Neuron (in vitro differentiated cells): Measurements from ENCODE around the gene MFSD2A.

ENCODE experiments used
- H2AFZ ChIP-seq: one replicate; pipeline ENCODE4 v1.6.1; 2013; ENCODE audit warnings: low read depth, mild to moderate bottlenecking, inconsistent platforms, low read length, moderate library complexity
- H3K27me3 ChIP-seq: one replicate; pipeline ENCODE4 v1.6.1; 2013; ENCODE audit warnings: low read length; ENCODE audit not compliant: insufficient read depth
- H3K36me3 ChIP-seq: one replicate; pipeline ENCODE4 v1.6.1; 2013; ENCODE audit warnings: low read length; ENCODE audit not compliant: insufficient read depth
- H3K4me1 ChIP-seq: one replicate; pipeline ENCODE4 v1.6.1; 2013; ENCODE audit warnings: low read length; ENCODE audit not compliant: insufficient read depth
- H3K4me3 ChIP-seq: 2 replicates; pipeline ENCODE4 v1.5.1; 2013; ENCODE audit warnings: mild to moderate bottlenecking, low read length, moderate library complexity
- H3K9me3 ChIP-seq: one replicate; pipeline ENCODE4 v1.6.1; 2013; ENCODE audit warnings: low read length

The MFSD2A gene

DNA sequence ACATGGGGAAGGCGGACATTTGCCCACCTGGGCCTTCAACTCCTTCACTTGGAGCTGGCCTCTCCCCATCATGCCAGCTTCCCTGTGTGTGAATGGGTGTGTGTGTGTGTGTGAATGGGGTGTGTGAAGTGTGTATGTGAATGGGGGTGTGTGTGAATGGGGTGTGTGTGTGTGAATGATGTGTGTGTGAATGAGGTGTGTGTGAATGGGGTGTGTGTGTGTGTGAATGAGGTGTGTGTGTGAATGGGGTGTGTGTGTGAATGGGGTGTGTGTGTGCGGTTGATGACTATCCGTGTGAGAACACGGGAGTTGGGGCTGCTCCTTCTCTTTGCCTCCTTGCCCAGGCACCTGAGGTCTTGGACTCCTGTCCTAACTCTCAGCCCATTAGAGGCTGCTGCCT, 9.6 kb downstream of the MFSD2A start:
- H3K4me3 ChIP-seq, result no peak overlapping the region
- no peak overlapping the region for H2AFZ ChIP-seq
- H3K27me3 ChIP-seq, result no peaks in the 10 kb centered on the region
- peaks cover 35% of the 10 kb centered on the region for H3K36me3 ChIP-seq
- H3K9me3 ChIP-seq, result no peaks in the 10 kb centered on the region
- no peaks in the 10 kb centered on the region for H3K4me1 ChIP-seq

DNA sequence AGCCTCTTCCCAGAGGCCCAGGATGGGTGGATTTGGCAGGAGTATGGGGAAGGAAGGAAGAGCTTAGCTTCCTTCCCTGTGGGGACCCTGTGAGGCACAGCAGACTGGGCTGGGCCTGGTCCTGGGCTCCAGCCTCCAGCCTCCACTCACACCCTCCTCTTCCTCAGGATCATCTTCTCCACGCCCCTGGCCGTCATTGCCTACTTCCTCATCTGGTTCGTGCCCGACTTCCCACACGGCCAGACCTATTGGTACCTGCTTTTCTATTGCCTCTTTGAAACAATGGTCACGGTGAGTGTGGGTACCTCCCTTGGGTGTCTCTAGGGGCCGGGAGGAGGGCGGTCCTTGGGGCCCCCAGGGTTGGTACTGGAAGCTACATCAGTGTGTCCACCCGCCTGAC, 10.1 kb downstream of the MFSD2A start:
- Histone ChIP-seq H3K9me3 (no peaks in the 10 kb centered on the region), H3K4me3 (no peak overlapping the region), H3K27me3 (no peaks in the 10 kb centered on the region), H3K36me3 (peaks cover 31% of the 10 kb centered on the region), H2AFZ (no peak overlapping the region), H3K4me1 (no peaks in the 10 kb centered on the region)

DNA sequence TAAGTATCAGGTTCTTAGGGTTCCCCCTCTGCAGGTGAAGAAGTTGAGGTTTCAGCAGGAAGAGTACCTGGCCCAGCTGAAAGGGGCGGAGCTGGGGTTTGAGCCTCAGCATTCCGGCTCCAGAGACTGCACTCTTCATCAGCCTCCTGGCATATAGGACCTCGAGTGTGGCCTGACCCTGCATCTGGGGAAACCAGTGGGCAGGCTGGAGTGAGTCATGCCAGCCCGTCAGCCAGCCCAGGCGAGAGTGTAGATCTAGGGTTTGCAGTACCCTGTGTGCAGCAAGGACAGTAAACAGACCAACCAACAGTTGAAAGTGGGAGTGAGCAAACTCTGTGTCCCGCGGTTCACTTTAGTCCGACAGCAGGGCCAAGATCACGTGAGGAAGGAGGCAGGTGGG, 14.1 kb downstream of the MFSD2A start:
- Histone ChIP-seq H3K4me1 (no peaks in the 10 kb centered on the region), H3K4me3 (no peak overlapping the region), H3K36me3 (peaks cover 23% of the 10 kb centered on the region), H2AFZ (no peak overlapping the region), H3K9me3 (no peaks in the 10 kb centered on the region), H3K27me3 (no peaks in the 10 kb centered on the region)

DNA sequence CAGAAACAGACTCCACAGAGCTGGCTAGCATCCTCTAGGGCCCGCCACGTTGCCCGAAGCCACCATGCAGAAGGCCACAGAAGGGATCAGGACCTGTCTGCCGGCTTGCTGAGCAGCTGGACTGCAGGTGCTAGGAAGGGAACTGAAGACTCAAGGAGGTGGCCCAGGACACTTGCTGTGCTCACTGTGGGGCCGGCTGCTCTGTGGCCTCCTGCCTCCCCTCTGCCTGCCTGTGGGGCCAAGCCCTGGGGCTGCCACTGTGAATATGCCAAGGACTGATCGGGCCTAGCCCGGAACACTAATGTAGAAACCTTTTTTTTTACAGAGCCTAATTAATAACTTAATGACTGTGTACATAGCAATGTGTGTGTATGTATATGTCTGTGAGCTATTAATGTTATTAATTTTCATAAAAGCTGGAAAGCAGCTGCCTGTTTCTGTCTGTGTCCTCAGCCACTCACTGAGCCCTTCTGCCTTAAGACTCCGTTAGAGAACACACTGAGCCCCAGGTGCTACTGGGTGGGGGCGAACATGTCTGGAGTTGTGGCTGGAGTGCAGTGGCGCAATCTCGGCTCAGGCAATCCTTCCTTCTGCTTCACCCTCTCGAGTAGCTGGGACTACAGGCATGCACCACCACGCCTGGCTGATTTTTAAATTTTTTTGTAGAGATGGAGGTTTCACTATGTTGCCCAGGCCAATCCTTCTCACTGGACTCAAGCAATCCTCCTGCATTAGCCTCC, 14.8 kb downstream of the MFSD2A start:
- Histone ChIP-seq H3K4me1 (no peaks in the 10 kb centered on the region), H3K36me3 (peaks cover 23% of the 10 kb centered on the region), H2AFZ (no peak overlapping the region), H3K4me3 (no peak overlapping the region), H3K9me3 (no peaks in the 10 kb centered on the region), H3K27me3 (no peaks in the 10 kb centered on the region)

DNA sequence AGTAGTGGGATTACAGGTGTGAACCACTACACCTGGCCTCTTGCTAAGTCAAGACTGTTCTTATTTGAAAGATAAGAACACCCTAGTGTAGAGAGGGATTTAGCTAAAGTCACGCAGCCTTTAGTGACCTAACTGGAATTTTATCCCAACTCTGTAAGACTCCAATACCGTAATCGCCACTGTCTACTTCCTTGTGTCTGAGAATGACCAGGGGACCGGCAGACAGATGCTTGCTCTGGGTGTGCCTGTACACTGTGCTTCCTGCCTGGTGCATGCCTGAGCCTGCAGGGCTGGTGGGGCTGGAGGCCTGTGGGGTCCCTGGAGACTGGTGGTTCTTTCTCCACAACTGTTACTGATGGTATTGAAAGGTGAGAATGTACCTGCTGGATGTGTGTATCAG, 15.3 kb downstream of the MFSD2A start:
- H3K36me3 ChIP-seq, result peaks cover 20% of the 10 kb centered on the region
- H3K4me3 ChIP-seq, result no peak overlapping the region
- H2AFZ ChIP-seq, result no peak overlapping the region
- no peaks in the 10 kb centered on the region for H3K4me1 ChIP-seq
- H3K27me3 ChIP-seq, result no peaks in the 10 kb centered on the region
- no peaks in the 10 kb centered on the region for H3K9me3 ChIP-seq

DNA sequence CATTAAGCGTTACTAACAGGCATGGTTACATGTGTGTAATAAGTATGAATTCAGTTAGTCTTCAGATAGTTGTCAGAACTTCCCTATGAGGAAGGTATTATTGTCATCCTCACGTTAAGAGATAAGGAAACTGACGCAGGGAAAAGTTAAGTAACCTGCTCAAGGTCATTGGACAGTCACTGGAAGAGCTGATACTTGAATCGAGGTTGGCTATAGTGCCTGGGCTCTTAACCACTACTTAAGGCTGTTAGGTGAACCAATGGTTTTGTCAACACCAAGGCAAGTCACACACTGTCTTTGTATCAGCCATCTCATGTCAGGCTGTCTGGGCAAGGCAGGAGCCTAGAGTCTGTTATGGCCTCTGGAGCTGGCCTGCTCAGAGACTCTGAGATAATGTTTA, 16.2 kb downstream of the MFSD2A start:
- no peak overlapping the region for H2AFZ ChIP-seq
- H3K4me1 ChIP-seq, result no peaks in the 10 kb centered on the region
- peaks cover 17% of the 10 kb centered on the region for H3K36me3 ChIP-seq
- H3K9me3 ChIP-seq, result no peaks in the 10 kb centered on the region
- H3K27me3 ChIP-seq, result no peaks in the 10 kb centered on the region
- no peak overlapping the region for H3K4me3 ChIP-seq

DNA sequence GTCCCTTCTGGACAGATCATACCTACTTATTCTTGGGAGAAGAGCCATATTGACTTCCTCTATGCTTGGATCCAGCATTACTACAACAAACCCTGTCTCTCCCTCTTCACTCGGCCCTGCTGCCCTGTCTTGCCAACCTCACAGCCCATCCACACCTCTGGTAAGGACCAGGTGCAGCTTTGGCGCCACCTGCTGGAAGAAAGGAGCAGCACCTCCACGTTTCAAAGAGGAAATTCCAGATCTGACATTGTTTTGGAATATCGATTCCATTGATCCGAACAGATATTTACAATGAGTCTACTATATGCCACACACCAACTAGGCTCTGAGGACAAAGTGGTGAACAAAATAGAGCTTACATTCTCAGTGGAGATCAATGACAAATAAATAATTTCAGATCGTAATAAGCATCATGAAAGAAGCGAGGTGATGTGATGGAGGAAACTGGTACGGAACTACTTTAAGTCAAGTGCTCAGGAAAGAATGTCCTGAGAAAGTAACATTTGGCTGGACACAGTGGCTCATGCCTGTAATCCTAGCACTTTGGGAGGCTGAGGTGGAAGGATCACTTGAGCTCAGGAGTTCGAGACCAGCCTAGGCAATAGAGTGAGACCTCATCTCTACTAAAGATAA, 18.7 kb downstream of the MFSD2A start:
- Histone ChIP-seq H3K9me3 (no peaks in the 10 kb centered on the region), H2AFZ (no peak overlapping the region), H3K4me3 (no peak overlapping the region), H3K36me3 (peaks cover 5% of the 10 kb centered on the region), H3K4me1 (no peaks in the 10 kb centered on the region), H3K27me3 (no peaks in the 10 kb centered on the region)

DNA sequence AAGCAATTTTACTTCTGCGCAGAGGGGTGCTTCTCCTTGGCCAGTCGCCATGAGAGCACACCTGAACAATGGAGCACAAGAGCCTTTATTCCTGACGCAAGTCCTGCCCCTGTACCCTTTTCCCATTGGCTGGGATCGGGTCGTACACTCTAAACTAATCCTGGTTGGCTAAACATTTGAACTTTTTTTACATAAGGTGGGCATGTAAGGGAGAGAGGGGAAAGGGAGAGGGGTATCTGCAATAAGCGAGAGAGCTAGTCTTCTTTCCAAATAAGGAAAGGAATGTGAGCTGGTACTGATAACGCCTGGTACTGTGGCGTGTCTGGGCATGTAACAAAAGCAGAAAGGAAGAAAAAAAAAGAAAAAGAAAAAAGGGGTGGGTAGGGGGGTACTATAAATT, 21.8 kb downstream of the MFSD2A start:
- no peaks in the 10 kb centered on the region for H3K9me3 ChIP-seq
- H3K4me3 ChIP-seq, result no peak overlapping the region
- no peaks in the 10 kb centered on the region for H3K36me3 ChIP-seq
- H2AFZ ChIP-seq, result no peak overlapping the region
- H3K4me1 ChIP-seq, result peaks cover 3% of the 10 kb centered on the region
- no peaks in the 10 kb centered on the region for H3K27me3 ChIP-seq

DNA sequence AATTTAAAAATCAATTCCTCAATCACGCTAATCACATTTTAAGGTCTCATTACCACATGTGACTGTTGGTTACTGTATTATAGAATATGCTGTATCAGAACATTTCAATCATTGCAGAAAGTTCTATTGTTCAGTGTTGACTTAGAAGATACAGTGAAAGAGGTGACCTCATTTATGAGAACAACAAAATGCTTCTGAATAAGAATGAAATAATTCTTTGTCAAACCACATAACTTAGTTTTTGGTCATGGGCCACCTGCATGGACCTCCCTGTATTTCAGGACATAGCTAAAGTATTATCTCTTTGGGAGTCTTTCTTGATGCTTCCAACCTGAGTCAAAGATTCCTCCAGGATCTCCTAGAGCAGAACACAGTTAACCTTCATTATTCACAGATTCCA, 22.3 kb downstream of the MFSD2A start:
- H3K4me3 ChIP-seq, result no peak overlapping the region
- H3K9me3 ChIP-seq, result no peaks in the 10 kb centered on the region
- no peaks in the 10 kb centered on the region for H3K27me3 ChIP-seq
- H3K36me3 ChIP-seq, result no peaks in the 10 kb centered on the region
- peaks cover 3% of the 10 kb centered on the region for H3K4me1 ChIP-seq
- no peak overlapping the region for H2AFZ ChIP-seq

DNA sequence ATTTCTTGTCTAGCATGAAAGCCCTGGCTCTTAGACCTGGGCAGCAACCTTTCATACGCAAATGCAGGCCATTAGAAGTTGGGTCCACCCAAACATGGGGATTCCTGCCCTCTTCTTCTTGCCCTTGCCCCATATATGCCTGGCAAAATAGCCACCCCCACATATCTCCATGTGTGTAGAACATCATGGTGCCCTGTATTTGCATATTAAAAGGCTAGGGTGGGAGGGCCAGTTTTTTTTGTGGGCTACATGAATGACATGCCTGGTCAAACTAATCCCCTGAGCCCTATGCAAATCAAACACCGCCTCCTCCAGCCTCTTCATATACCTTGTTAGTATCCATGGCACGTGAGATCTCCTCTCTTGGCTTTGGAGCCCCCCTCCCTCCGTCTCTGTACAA, 24.7 kb downstream of the MFSD2A start:
- H3K27me3 ChIP-seq, result no peaks in the 10 kb centered on the region

DNA sequence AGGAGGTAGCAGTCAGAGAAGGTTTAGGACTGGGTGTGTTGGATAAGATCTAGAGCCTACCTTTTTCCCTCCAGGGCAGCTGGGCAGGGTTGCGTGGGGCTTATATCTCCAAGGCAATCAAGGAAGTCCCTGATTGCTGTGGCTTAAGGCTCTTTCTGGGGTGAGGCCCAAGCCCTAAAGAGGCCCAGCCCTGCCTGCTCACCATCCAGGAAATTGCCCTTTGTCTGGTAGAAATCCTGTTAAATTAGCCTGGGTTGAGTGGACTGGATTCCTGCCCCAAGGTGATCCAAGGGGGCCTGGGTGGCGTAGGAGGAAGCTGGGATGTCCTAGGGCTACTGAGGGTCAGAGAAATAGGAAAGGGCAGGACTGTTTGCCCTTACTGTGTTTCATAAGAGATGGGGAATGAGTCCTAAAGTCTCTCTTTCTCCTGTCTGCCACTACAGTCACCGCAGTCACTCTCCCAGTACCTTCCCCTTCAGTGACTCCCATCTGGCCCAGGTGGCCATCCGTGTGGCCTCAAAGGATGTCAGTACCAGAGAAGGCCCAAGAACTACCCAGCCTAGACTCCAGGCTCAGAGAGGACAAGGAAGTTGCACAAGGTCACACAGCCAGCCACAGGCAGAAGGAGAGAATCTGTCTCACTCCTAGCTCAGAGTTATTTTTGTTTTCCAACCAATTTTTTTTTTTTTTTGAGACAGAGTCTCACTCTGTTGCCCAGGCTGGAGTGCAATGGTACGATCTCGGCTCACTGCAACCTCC, 25.8 kb downstream of the MFSD2A start:
- no peaks in the 10 kb centered on the region for H3K27me3 ChIP-seq
- H2AFZ ChIP-seq, result no peak overlapping the region
- H3K36me3 ChIP-seq, result no peaks in the 10 kb centered on the region
- H3K4me1 ChIP-seq, result peaks cover 3% of the 10 kb centered on the region
- H3K4me3 ChIP-seq, result no peak overlapping the region
- no peaks in the 10 kb centered on the region for H3K9me3 ChIP-seq

More for the DNA sequence above, 24.7 kb downstream of the MFSD2A start:
- H3K4me3 ChIP-seq, result no peak overlapping the region
- H3K9me3 ChIP-seq, result no peaks in the 10 kb centered on the region
- H2AFZ ChIP-seq, result no peak overlapping the region
- no peaks in the 10 kb centered on the region for H3K36me3 ChIP-seq
- peaks cover 3% of the 10 kb centered on the region for H3K4me1 ChIP-seq

DNA sequence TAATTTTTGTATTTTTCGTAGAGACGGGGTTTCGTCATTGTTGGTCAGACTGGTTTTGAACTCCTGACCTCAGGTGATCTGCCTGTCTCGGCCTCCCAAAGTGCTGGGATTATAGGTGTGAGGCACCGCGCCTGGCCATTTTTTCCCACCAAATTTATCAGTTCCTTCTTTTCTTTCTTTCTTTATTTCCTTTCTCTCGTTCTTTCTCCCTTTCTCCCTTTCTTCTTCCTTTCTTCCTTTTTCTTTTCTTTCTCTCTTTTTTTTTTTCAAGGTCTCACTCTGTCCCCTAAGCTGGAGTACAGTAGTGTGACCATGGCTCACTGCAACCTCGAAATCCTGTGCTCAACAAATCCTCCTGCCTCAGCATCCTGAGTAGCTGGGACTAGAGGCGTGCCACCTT, 26.4 kb downstream of the MFSD2A start:
- H2AFZ ChIP-seq, result no peak overlapping the region
- H3K4me1 ChIP-seq, result peaks cover 3% of the 10 kb centered on the region
- no peak overlapping the region for H3K4me3 ChIP-seq
- H3K36me3 ChIP-seq, result no peaks in the 10 kb centered on the region
- no peaks in the 10 kb centered on the region for H3K27me3 ChIP-seq
- no peaks in the 10 kb centered on the region for H3K9me3 ChIP-seq

DNA sequence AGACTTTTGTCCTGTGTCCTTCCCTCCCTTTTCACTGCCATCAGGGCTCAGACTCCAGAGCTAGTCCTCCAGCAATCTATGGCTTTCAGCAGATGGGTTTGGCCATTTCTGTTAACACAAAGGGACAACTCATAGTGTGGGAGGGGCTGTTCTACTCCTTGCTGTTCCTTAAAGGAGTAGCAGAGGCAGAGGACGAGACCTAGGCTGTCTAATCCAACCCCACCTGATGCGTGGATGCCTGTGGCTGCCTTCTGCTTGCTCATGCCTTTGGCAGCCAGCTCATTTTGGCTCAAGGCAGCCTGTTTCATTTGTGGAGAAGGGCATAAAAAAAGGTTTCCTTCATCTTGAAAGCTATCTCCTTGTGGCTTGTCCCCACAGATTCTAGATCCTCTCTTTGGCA, 27.0 kb downstream of the MFSD2A start:
- H3K9me3 ChIP-seq, result no peaks in the 10 kb centered on the region
- peaks cover 3% of the 10 kb centered on the region for H3K4me1 ChIP-seq
- H3K27me3 ChIP-seq, result no peaks in the 10 kb centered on the region
- H2AFZ ChIP-seq, result no peak overlapping the region
- no peaks in the 10 kb centered on the region for H3K36me3 ChIP-seq
- H3K4me3 ChIP-seq, result no peak overlapping the region
